Astrocyte (in vitro differentiated cells and primary cell): ENCODE results near the gene ABCA10. TPM values are rescaled to one million over a fixed set of nuclear protein-coding genes. Genes with fewer than 3 reads are reported as not detected.

ENCODE experiments used
- DNase-seq: peaks from one replicate; pipeline ENCODE4 v3.0.0-alpha.2; 2010; ENCODE audit warnings: low read depth
- FAIRE-seq: peaks from 2 replicates; lab custom pipeline; 2011; peaks lifted over from hg19 to GRCh38; lab: Jason Lieb, UNC
- H2AFZ ChIP-seq: 2 replicates; pipeline ENCODE4 v1.6.0; 2012; ENCODE audit warnings: low read depth, low read length, inconsistent platforms
- H3K27ac ChIP-seq: 2 replicates; pipeline ENCODE4 v1.5.1; 2011; ENCODE audit warnings: low read depth, low read length, inconsistent platforms
- H3K27me3 ChIP-seq: 2 replicates; pipeline ENCODE4 v1.6.0; 2011; ENCODE audit warnings: low read length, inconsistent platforms; ENCODE audit not compliant: insufficient read depth
- H3K36me3 ChIP-seq: 2 replicates; pipeline ENCODE4 v1.5.1; 2011; ENCODE audit warnings: low read length, inconsistent platforms; ENCODE audit not compliant: insufficient read depth
- H3K4me1 ChIP-seq: 2 replicates; pipeline ENCODE4 v1.5.1; 2011; ENCODE audit warnings: low read length, inconsistent platforms; ENCODE audit not compliant: insufficient read depth
- H3K4me2 ChIP-seq: 2 replicates; pipeline ENCODE4 v1.6.0; 2012; ENCODE audit warnings: low read length, inconsistent platforms
- H3K4me3 ChIP-seq: 2 replicates; pipeline ENCODE4 v1.5.1; 2011; ENCODE audit warnings: low read depth, mild to moderate bottlenecking, low read length, inconsistent platforms; ENCODE audit not compliant: insufficient read depth
- H3K79me2 ChIP-seq: 2 replicates; pipeline ENCODE4 v1.6.0; 2012; ENCODE audit warnings: mild to moderate bottlenecking, low read length, inconsistent platforms; ENCODE audit not compliant: insufficient read depth
- H3K9ac ChIP-seq: 2 replicates; pipeline ENCODE4 v1.6.0; 2012; ENCODE audit warnings: mild to moderate bottlenecking, low read length, inconsistent platforms
- H3K9me3 ChIP-seq: 2 replicates; pipeline ENCODE4 v1.5.1; 2012; ENCODE audit warnings: low read depth, mild to moderate bottlenecking, low read length, inconsistent platforms; ENCODE audit not compliant: insufficient read depth
- H4K20me1 ChIP-seq: 2 replicates; pipeline ENCODE4 v1.6.0; 2012; ENCODE audit warnings: low read length, inconsistent platforms; ENCODE audit not compliant: insufficient read depth
- H3K27ac Mint-ChIP-seq: one replicate; pipeline ENCODE4 v1.8.0; 2021; ENCODE audit warnings: mild to moderate bottlenecking, mixed read lengths; ENCODE audit not compliant: unreplicated experiment
- H3K27me3 Mint-ChIP-seq: one replicate; pipeline ENCODE4 v1.8.0; 2021; ENCODE audit warnings: low read depth, mixed read lengths; ENCODE audit not compliant: unreplicated experiment
- H3K36me3 Mint-ChIP-seq: one replicate; pipeline ENCODE4 v1.8.0; 2021; ENCODE audit warnings: low read depth, mixed read lengths; ENCODE audit not compliant: unreplicated experiment
- H3K4me1 Mint-ChIP-seq: one replicate; pipeline ENCODE4 v1.8.0; 2021; ENCODE audit warnings: low read depth, mixed read lengths; ENCODE audit not compliant: unreplicated experiment
- H3K4me3 Mint-ChIP-seq: one replicate; pipeline ENCODE4 v1.8.0; 2021; ENCODE audit warnings: mild to moderate bottlenecking, moderate library complexity, mixed read lengths; ENCODE audit not compliant: unreplicated experiment
- H3K9me3 Mint-ChIP-seq: one replicate; pipeline ENCODE4 v1.8.0; 2021; ENCODE audit warnings: mild to moderate bottlenecking, mixed read lengths; ENCODE audit not compliant: unreplicated experiment
- EZH2 ChIP-seq: IDR thresholded peaks from 2 replicates; pipeline ENCODE4 v1.6.1; 2012; ENCODE audit warnings: mild to moderate bottlenecking, low read length, inconsistent platforms; ENCODE audit not compliant: insufficient read depth
- total RNA-seq: library from RNA; stranded (reverse); gene quantifications from 2 replicates; pipeline ENCODE4 v1.2.1, GENCODE V29; 2021
- TF ChIP-seq, protein P1 (sequence below): IDR thresholded peaks from 2 replicates; pipeline ENCODE4 v1.5.1; 2011; ENCODE audit warnings: low read depth, mild to moderate bottlenecking, inconsistent platforms, low read length, moderate library complexity; ENCODE audit not compliant: insufficient read depth

The ABCA10 gene
- total RNA-seq, 1 donor from 2014 or later: 0.20 TPM

DNA sequence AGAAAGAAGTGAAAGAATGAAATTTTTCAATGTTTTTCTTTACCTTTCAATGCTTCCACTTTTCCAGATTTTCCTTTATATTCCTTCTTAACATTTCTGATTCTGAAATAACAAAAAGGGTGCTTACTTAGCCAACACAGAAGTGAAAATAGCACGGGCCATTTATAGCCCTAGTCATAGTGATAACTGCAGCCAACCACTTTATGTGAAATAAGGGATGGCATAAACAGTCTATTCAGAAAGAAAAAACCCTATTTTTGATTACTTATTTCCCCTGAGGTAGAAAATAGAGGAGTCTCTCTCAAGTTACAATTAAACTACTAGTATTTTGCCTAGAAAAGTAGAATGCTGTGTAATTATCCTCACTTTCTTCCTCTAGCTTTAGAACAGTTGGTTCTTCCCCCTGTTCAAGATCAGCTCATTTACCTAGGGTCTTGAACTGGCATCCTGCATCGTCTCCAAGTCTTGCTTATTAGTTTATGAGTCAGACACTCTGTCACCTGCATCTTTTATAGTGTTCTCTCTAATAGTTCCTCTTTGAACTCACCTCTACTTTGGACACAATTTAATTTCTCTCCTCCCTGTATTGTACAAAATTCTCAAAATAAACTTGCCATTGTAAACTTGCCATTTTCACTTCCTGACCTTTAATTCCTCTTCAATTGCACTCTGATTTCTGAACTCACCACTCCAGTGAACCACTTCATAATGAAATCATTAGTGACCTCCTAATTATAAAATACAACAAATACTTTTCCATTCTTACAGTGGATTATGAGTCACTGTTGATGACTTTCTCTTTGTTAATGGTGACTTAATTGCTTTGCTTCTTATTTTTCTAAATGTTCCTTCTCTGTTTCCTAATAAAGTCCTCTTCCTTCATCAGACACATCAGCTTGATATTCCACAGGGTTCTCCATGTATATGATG, 110.5 kb downstream of the ABCA10 start:
- Histone ChIP-seq H4K20me1 (no peaks in the 10 kb centered on the region), H3K27ac (no peak overlapping the region), H3K9ac (no peak overlapping the region), H3K4me3 (no peak overlapping the region), H3K9me3 (no peaks in the 10 kb centered on the region), H3K79me2 (no peaks in the 10 kb centered on the region), H3K4me2 (no peak overlapping the region), H3K36me3 (no peaks in the 10 kb centered on the region), H2AFZ (no peak overlapping the region), H3K4me1 (no peaks in the 10 kb centered on the region), H3K27me3 (no peaks in the 10 kb centered on the region)
- no peak overlapping the region for H3K27ac Mint-ChIP-seq
- H3K27me3 Mint-ChIP-seq: no peaks in the 10 kb centered on the region
- no peaks in the 10 kb centered on the region for H3K4me1 Mint-ChIP-seq
- DNase-seq (no peak), FAIRE-seq (no peak)
- H3K4me3 Mint-ChIP-seq: no peak overlapping the region
- H3K9me3 Mint-ChIP-seq: no peaks in the 10 kb centered on the region
- H3K36me3 Mint-ChIP-seq: no peaks in the 10 kb centered on the region
- TF ChIP-seq, protein P1, sequence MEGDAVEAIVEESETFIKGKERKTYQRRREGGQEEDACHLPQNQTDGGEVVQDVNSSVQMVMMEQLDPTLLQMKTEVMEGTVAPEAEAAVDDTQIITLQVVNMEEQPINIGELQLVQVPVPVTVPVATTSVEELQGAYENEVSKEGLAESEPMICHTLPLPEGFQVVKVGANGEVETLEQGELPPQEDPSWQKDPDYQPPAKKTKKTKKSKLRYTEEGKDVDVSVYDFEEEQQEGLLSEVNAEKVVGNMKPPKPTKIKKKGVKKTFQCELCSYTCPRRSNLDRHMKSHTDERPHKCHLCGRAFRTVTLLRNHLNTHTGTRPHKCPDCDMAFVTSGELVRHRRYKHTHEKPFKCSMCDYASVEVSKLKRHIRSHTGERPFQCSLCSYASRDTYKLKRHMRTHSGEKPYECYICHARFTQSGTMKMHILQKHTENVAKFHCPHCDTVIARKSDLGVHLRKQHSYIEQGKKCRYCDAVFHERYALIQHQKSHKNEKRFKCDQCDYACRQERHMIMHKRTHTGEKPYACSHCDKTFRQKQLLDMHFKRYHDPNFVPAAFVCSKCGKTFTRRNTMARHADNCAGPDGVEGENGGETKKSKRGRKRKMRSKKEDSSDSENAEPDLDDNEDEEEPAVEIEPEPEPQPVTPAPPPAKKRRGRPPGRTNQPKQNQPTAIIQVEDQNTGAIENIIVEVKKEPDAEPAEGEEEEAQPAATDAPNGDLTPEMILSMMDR: no peak
- no peak for TF ChIP-seq EZH2

DNA sequence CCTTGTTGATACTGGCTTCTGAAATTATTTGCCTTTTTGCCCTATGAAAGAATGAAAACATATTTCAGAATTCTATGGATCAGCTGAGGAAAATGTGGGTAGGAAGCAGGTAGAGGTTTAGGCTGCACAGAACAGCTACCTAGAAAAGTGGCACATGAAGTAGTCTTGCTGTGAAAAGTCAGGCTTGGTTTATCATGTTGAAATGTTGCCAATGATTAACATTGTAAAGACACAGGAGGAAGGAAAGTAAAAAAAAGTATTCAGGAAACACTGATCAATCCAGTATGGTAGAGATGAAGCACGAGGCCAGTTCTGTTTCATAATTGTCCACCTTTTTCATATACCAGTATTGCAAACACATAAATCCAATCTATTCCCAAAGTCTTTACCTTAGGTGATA, 116.8 kb downstream of the ABCA10 start:
- no peaks in the 10 kb centered on the region for H3K9me3 ChIP-seq
- H3K36me3 ChIP-seq: no peaks in the 10 kb centered on the region
- no peaks in the 10 kb centered on the region for H3K27me3 ChIP-seq
- H3K9ac ChIP-seq: no peak overlapping the region
- H3K9me3 Mint-ChIP-seq: no peaks in the 10 kb centered on the region
- no peaks in the 10 kb centered on the region for H3K27me3 Mint-ChIP-seq
- no peak overlapping the region for H3K27ac Mint-ChIP-seq
- no peak for DNase-seq
- no peaks in the 10 kb centered on the region for H3K36me3 Mint-ChIP-seq
- no peak overlapping the region for H3K4me3 Mint-ChIP-seq
- H3K27ac ChIP-seq: no peak overlapping the region
- no peaks in the 10 kb centered on the region for H3K79me2 ChIP-seq
- H3K4me1 Mint-ChIP-seq: no peaks in the 10 kb centered on the region
- no peak overlapping the region for H3K4me3 ChIP-seq
- H4K20me1 ChIP-seq: no peaks in the 10 kb centered on the region
- no peaks in the 10 kb centered on the region for H3K4me1 ChIP-seq
- H3K4me2 ChIP-seq: no peak overlapping the region
- FAIRE-seq: no peak
- no peak overlapping the region for H2AFZ ChIP-seq
- TF ChIP-seq, protein P1: no peak
- TF ChIP-seq EZH2: no peak
